HG03025 (cell line): ENCODE results near the gene NSL1.
"Not testable (repeated sequence)": the region's sequence is repeated elsewhere in the genome, so short reads cannot be mapped to it uniquely, and the experiment has no call there.

Experiments
- ATAC-seq: cut with Tn5 transposase; IDR thresholded peaks from one replicate; pipeline ENCODE4 v1.9.1; 2021; ENCODE audit warnings: mild to moderate bottlenecking, moderate library complexity; ENCODE audit not compliant: unreplicated experiment, low FRiP score

Gene NSL1

GRCh38 chr1:212752934-212753497 is 38.6 kb downstream of the NSL1 start:
- no peak for ATAC-seq

GRCh38 chr1:212752252-212752933 is 39.2 kb downstream of the NSL1 start:
- ATAC-seq: no peak

- no peak for ATAC-seq
Observed at GRCh38 chr1:212749821-212750535, 41.6 kb downstream of the NSL1 start.

- no peak for ATAC-seq
Observed at GRCh38 chr1:212746546-212746945, 45.0 kb downstream of the NSL1 start.

- ATAC-seq: no peak
Observed at GRCh38 chr1:212745303-212745702, 46.3 kb downstream of the NSL1 start.

GRCh38 chr1:212743901-212744475 is 47.6 kb downstream of the NSL1 start:
- no peak for ATAC-seq

- no peak for ATAC-seq
Observed at GRCh38 chr1:212738330-212738729, 53.2 kb downstream of the NSL1 start.

GRCh38 chr1:212737559-212737958 is 54.0 kb downstream of the NSL1 start:
- ATAC-seq: no peak

GRCh38 chr1:212733109-212733508 is 58.5 kb downstream of the NSL1 start:
- ATAC-seq: no peak

GRCh38 chr1:212731630-212732029 is 59.9 kb downstream of the NSL1 start:
- no peak for ATAC-seq

GRCh38 chr1:212728606-212729005 is 63.0 kb downstream of the NSL1 start:
- no peak for ATAC-seq

GRCh38 chr1:212727386-212728181 is 64.0 kb downstream of the NSL1 start:
- no peak for ATAC-seq

GRCh38 chr1:212724679-212725078 is 66.9 kb downstream of the NSL1 start:
- ATAC-seq: not testable (repeated sequence)

GRCh38 chr1:212722270-212722957 is 69.2 kb downstream of the NSL1 start:
- ATAC-seq: no peak

GRCh38 chr1:212721388-212722247 is 70.0 kb downstream of the NSL1 start:
- ATAC-seq: no peak

- no peak for ATAC-seq
Observed at GRCh38 chr1:212719633-212720032, 71.9 kb downstream of the NSL1 start.

GRCh38 chr1:212718499-212718898 is 73.1 kb downstream of the NSL1 start:
- ATAC-seq: no peak

- no peak for ATAC-seq
Observed at GRCh38 chr1:212716161-212716560, 75.4 kb downstream of the NSL1 start.

- no peak for ATAC-seq
Observed at GRCh38 chr1:212713465-212714136, 78.0 kb downstream of the NSL1 start.
